GM19395 (cell line): ENCODE results near the gene MRC1.

Source experiments
- ATAC-seq: cut with Tn5 transposase; IDR thresholded peaks from one replicate; pipeline ENCODE4 v1.9.1; 2021; ENCODE audit warnings: mild to moderate bottlenecking, moderate library complexity; ENCODE audit not compliant: unreplicated experiment

Gene MRC1

GRCh38 chr10:17808971-17809841 is at the start of gene MRC1:
TSS of gene MRC1 (plus strand) at chr10:17809348. CDS start at chr10:17809466, 118 bp downstream.
- no peak for ATAC-seq

- no peak for ATAC-seq
Observed at GRCh38 chr10:17764142-17764541, 45.0 kb upstream of the MRC1 start.

DNA sequence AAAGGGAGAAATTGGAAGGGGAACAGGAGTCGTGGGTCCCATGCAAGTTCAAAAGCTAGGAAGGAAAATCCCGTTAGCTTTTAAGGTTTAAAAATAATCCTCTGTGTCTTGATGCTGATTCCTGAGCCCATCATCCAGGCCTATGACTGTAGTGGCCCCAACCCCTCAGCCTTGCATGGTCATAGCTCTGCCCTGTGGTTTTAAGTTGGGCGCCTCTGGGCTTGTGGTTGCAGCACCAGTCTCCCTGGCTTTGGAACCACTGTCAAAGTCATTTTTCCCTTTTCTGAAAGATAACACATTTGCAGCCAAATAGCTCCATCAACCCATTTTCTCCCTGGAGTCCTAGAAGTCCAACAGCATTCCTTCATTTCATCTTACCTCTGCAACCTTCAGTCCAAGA is 43.5 kb upstream of the MRC1 start:
- no peak for ATAC-seq

DNA sequence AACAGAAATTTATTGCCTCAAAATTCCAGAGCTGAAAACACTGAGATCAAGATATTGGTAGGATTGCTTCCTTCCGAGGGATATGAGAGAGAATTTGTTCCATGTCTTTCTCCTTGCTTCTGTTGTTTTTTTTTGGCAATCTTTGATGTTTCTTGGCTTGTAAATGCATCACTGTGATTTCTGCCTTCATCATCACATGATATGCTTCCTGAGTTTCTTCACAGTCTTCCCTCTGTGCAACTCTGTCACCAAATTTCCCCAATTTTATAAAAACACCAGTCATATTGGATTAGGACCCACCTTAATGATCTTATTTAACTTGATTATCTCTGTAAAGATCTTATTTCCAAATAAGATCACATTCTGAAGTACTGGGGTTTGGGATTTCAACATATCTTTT is 42.4 kb upstream of the MRC1 start:
- ATAC-seq: no peak

GRCh38 chr10:17768496-17768895 is 40.7 kb upstream of the MRC1 start:
- ATAC-seq: no peak

DNA sequence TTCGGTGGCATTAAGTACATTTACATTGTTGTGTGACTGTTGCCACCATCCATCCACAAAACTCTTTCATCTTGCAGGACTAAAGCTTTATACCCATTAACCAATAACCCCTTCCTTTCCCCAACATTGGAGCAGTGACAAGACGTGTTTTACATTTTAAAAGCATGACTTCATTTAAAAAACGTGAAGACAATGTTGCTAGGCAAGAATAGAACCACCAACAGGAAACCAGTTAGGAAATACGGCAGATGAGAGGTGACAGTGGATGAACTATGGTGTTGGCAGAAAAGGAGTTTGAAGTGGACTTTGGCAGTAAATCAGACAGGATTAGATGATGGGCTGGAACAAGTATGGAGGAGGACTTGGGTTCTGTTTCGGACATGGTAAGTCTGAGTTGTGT is 40.2 kb upstream of the MRC1 start:
- no peak for ATAC-seq

DNA sequence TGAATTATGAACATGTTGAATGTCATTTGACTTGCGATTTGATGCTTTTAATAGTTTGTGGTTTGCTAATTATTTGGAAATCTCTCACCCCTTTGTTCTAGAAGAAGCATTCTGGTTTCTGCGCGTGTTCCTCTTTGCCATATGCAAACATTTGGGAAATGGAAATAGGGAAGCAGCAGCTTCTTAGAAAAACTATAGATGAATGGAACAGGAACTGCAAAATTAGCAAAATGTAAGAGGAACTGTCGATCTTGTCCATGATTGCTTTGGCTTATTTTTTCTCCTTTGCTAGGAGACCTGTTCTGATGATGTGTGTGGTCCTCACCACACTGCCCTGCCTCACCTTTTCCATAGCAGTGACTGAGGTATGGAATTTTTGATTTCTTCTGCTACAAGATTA is 38.1 kb upstream of the MRC1 start:
- no peak for ATAC-seq

DNA sequence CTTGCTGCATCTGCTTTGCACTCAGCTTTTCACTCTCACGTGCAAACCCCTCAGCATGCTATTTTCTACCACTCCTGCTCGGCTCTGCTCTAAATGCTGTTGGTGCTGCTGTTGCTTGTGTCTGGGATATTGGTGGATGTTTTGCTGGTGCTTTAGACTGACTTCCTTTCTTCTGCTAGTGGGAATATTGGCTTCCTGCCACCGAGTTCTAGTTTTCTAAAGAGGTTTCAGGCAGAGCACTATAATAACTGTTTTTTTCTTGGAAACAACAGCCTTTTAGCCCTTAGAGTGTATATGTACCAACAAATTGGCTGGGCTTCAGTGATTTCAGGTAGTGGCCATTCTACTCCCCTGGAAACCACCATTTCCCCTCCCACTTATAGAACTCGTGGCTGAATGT is 29.4 kb upstream of the MRC1 start:
- ATAC-seq: no peak

DNA sequence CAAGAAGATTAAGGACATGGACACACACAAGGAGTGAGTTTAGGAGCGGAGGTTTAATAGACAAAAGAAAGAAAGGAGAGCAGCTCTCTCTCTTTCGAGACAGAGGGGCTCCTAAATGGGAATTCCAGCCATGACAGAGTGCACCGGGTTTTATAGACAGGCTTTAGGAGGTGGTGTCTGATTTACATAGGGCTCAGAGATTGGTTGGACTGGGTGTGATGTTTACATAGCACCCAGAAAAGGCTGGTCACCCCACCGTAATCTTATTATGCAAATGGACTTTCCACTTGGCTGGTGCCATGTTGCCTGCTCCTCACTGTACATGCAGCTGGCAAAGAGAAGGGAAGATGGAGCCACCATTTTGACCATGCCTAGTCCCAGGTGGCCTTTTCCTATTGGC is 28.4 kb upstream of the MRC1 start:
- no peak for ATAC-seq

- ATAC-seq: no peak
Observed at GRCh38 chr10:17781856-17782255, 27.3 kb upstream of the MRC1 start.

DNA sequence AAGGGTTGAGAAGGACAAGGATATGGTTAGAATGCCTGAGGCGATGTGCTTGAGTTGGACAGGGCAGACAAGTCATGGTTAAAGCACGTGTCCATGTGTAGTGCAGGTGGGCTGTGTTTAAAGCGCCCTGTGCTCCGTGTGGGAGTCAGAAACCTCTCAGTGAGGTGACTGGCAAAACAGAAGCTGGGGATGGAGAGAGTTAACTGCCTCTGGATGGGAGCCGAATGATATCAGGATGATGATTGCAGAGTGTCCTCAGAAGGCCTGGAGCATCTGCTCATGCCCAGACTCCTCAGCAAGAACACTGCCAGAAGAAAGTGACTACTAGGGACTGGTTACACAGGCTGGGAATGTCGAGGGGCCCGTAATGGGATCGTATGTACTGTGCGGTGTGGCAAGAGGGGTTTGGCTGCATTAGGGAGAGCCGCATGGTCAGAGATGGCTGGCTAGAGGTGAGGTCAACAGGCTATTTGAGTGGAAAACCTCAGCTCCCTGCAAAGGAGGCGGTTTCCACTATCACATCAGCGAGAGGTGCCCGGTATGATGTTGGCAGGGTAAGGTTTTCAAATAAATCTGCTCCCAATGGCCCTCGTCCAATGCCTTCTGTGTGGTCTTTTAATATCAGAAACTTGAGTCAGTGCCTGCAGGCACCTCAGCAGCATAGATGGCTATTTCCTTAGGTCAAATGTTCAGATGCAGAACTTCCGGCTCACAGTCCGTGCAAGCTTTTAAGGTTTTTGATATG is 26.1 kb upstream of the MRC1 start:
- no peak for ATAC-seq

- no peak for ATAC-seq
Observed at GRCh38 chr10:17783751-17784150, 25.4 kb upstream of the MRC1 start.

DNA sequence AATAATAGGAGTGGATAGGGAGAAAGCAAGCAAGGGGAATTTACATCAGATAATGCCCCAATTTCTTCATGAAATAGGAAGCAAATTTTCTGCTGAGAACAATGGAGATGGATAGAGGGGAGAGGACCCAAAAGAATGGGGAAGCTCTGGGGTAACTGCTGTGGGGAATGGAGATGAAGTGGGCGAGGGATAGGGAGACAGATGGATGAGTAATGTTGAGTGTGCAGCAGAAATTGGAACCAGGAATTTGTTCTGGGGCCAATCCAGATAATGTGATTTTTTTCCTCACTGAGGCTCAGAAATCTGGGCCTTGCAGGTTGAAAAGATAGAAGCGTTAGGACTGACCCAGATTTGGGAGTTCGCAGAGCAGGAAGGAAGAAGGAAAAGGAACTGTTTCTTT is 24.5 kb upstream of the MRC1 start:
- no peak for ATAC-seq

- no peak for ATAC-seq
Observed at GRCh38 chr10:17785276-17785930, 23.7 kb upstream of the MRC1 start.

- no peak for ATAC-seq
Observed at GRCh38 chr10:17787087-17787961, 21.8 kb upstream of the MRC1 start.

- ATAC-seq: no peak
Observed at GRCh38 chr10:17788646-17789045, 20.5 kb upstream of the MRC1 start.

DNA sequence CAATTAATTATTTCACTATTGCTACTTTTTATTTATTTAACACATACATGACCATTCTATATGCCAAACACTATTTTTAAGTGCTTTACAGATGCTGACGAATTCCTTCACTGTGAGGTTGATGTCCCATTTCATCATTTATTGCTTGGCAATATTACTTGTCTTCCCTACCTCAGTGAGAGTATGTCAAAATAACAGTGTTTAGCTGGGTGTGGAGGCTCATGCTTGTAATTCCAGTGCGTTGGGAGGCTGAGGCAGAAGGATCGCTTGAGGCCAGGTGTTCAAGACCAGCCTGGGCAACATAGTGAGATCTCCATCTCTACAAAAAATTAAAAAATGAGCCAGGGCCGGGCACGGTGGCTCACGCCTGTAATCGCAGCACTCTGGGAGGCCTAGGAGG is 19.8 kb upstream of the MRC1 start:
- no peak for ATAC-seq

- ATAC-seq: no peak
Observed at GRCh38 chr10:17790651-17791050, 18.5 kb upstream of the MRC1 start.

DNA sequence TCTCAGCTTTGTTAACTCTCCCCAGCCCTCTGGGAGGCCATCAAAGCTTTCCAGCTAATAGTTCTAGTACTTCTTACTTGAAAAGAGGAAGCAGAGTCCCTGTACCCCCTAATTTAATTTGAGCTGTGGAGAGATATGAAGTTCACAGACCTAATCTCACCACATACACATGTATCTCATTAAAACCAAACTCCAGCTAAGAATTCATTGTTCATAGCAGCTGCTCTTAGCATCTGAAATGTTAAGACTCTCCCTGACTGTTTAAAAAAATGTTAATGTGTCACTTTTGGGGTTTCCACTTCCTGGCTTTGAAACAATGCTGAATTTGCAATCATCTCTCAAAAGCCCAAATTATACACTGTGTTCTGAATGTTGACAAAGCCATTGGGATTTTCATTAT is 16.2 kb upstream of the MRC1 start:
- no peak for ATAC-seq

- ATAC-seq: no peak
Observed at GRCh38 chr10:17793823-17794644, 15.1 kb upstream of the MRC1 start.
